Retinal pigment epithelial cell (primary cell): ENCODE data around the gene CABP1.

Source experiments
- DNase-seq: peaks from one replicate; pipeline ENCODE4 v3.0.0-alpha.2; 2010; ENCODE audit warnings: low read depth
- H3K4me3 ChIP-seq: 2 replicates; pipeline ENCODE4 v1.5.1; 2011; ENCODE audit warnings: mild to moderate bottlenecking, low read length, control low read depth, moderate library complexity
- CTCF ChIP-seq: conservative IDR thresholded peaks from 2 replicates; pipeline ENCODE4 v1.5.1; 2011; ENCODE audit warnings: low read depth, low read length, control low read depth, inconsistent platforms

The CABP1 gene

DNA sequence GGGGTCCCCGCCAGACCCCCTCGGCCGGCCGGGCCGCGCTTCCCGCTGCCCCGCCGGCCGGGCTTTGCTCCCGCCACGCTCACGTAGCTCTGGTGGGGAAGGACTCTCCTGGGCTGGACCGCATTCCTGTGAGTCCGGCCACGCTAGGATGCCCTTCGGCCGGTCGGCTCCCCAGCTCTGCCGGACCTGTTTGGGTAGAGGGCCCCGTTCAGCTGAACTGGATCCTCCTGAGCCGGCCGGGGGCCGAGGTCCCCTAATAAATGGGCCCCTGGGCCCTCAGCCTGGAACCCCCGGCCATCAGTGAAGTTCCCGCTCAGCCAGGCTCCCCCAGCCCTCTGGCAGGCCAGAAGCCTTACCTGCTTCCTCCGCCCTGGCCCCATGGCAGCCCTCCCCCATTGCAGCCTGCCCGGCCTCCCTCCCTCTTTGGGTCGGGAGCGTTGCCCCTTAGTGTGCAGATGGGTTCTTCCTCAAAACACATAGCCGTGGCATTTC lies 70.4 kb downstream of the CABP1 start:
- no peak for DNase-seq
- no peak for TF ChIP-seq CTCF
- H3K4me3 ChIP-seq = peak overlapping the region; percentile 78

- no peak for TF ChIP-seq CTCF
- peak overlapping the region; percentile 78 for H3K4me3 ChIP-seq
- no peak for DNase-seq
Observed at GRCh38 chr12:120711411-120711810, 71.0 kb downstream of the CABP1 start.

DNA sequence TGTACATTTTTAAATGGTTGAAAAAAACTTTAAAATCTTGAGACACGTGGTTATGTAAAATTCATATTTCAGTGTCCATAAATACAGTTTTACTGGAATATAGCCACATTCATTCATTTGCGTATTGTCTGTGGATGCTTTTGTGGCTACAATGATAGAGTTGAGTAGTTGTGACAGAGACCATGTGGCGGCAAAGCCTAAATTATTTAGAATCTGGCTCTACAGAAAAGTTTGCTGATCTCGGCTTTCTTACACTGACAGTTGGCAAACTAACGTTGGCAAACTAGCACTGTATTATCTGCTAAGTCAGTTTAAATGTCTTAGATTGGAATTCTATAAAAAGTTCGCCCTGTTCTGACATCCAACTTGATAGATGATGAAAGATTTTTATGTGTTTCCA lies 72.2 kb downstream of the CABP1 start:
- no peak overlapping the region for H3K4me3 ChIP-seq
- no peak for DNase-seq
- no peak for TF ChIP-seq CTCF

DNA sequence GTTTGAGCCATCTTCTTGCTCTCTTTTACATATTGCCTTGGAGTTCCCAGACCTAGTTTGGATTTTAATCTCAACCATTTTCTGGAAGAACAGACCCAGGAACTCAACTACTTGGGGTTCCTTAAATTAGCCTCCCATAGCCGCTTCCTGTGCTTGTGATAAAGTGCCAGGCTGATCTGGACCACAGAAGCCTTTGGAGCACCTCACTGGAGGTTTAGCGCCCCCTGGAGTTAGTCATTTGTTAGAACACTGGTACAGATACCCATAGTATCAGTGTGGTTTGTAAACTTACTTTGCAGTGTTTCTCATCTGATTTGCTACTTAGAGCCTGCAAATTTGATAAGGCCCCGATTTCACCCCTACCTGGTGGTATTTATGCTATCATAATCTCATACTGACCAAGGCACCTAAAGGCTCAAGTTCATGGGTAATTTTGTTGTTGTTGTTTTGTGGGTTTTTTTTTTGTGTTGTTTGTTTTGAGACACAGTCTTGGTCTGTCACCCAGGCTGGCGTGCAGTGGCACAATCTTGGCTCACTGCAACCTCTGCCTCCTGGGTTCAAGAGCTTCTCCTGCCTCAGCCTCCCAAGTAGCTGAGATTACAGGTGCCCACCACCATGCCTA lies 73.5 kb downstream of the CABP1 start:
- peak; percentile 85 for TF ChIP-seq CTCF
- no peak overlapping the region for H3K4me3 ChIP-seq
- no peak for DNase-seq
